ENCODE results near the gene CALM1.

The CALM1 gene

DNA sequence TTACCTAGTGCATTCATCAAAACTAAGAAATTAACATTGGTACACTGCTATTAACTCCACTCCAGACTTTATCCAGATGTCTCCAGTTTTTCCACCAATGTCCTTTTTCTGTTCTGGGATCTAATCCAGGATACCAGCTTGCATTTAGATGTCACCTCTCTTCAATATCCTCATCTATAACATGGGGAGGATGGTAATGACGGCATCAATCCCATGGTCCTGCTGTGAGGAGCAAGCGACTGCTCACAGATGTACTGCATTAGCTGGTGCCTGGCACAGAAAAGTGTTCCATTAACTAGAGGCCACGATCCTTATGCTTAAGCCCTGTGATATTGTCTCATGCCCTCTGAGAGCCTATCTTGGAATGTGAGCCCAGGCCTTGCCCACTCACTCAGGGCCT is 53.8 kb downstream of the CALM1 start:
- TF ChIP-seq, protein P1, sequence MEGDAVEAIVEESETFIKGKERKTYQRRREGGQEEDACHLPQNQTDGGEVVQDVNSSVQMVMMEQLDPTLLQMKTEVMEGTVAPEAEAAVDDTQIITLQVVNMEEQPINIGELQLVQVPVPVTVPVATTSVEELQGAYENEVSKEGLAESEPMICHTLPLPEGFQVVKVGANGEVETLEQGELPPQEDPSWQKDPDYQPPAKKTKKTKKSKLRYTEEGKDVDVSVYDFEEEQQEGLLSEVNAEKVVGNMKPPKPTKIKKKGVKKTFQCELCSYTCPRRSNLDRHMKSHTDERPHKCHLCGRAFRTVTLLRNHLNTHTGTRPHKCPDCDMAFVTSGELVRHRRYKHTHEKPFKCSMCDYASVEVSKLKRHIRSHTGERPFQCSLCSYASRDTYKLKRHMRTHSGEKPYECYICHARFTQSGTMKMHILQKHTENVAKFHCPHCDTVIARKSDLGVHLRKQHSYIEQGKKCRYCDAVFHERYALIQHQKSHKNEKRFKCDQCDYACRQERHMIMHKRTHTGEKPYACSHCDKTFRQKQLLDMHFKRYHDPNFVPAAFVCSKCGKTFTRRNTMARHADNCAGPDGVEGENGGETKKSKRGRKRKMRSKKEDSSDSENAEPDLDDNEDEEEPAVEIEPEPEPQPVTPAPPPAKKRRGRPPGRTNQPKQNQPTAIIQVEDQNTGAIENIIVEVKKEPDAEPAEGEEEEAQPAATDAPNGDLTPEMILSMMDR (IDR thresholded peaks at IDR 0.05; ENCODE audit: insufficient read depth, low read depth, low read length, missing control alignments): no peak
- no peak for DNase-seq (ENCODE audit: low read depth)

DNA sequence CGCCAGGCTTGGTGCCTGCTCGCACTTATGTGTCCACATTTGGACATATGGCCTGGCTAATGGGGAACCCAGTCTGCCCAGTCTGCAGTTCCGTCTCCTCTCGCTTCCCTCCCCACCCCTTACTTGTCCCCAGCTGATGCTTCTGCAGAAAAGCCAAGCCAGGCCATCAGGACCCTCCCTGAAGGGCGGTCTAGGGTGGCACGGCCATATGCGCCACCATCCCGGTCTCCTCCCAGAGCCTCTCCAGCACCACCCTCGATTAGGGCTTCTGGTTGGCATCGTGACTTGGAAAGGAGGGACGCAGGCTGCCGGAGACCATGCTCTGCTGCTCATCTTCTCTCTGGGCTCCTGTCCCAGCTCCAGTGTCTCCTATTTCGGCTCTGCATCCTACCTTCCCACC is 54.6 kb downstream of the CALM1 start:
- no peak for DNase-seq (ENCODE audit: low read depth)
- H3K4me3 ChIP-seq (ENCODE audit: low read length): no peak overlapping the region
- TF ChIP-seq, protein P1 (IDR thresholded peaks at IDR 0.05; ENCODE audit: insufficient read depth, low read depth, low read length, missing control alignments): no peak

More for the DNA sequence above, 53.8 kb downstream of the CALM1 start:
- H3K4me3 ChIP-seq (ENCODE audit: low read length): no peak overlapping the region

DNA sequence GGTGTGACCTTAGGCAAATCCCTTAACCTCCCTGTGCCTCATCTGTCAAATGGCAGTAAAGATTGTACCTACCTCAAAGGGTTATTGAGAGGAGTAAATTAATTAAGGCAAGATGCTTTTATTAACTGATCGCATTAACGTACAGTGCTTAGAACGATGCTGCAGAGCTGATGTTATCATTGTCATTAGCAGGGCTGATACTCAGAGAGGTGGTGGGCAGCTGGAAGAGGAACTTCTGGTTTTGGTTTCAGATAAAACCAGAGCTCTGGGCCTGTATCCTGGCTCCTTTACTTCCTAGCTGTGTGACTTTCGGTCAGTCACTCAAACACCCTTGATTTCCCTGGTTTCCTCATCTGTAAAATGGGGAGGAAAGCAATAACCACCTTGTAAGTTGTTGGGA is 55.1 kb downstream of the CALM1 start:
- TF ChIP-seq, protein P1 (IDR thresholded peaks at IDR 0.05; ENCODE audit: insufficient read depth, low read depth, low read length, missing control alignments): no peak
- H3K4me3 ChIP-seq (ENCODE audit: low read length): no peak overlapping the region
- DNase-seq (ENCODE audit: low read depth): no peak

DNA sequence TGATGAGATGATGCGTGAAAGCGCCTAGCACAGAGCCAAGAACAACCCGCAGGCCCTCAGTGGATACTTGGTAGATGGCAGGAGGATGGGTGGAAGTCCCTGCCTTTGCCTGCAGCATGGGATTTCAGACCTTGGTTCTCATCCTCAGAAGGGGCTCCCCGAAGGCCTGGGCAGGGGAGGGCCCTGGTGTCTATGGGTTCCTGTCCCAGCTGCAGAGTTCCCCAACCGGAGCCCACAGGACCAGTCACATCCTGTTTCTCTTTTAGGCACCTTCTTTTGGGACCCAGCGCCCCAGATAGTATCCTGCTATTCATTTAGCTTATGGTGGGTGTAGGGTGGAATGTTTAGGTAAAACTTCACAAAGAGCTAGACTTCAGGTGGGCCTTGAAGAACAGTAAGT is 55.5 kb downstream of the CALM1 start:
- DNase-seq (ENCODE audit: low read depth): no peak
- no peak overlapping the region for H3K4me3 ChIP-seq (ENCODE audit: low read length)
- TF ChIP-seq, protein P1 (IDR thresholded peaks at IDR 0.05; ENCODE audit: insufficient read depth, low read depth, low read length, missing control alignments): no peak

DNA sequence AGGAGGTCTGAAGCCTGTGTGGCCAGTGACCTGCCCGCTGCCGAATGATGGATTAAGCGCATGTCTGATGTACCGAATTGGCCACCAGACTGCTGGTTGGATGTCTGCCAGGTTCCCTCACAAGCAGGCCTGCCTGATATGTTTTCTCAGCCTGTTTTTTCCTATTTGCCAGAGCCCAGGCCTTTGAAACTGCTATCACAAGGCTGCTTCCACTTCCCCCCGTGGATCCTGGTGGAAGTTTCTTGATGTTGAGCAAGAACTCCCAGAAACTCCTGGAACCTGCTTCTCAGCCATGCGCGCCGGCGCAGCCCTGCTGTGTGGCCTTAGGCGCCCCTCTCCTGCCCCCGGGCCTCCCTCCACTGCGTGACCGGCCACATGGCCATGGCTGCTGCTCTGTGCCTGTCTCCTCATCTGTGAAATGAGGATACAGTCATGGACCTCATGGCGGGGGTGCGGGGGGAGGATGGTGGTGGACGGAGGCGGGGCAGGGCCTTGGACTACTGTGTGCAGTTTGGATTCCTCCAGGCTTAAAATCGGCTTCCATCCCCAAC is 56.6 kb downstream of the CALM1 start:
- no peak for DNase-seq (ENCODE audit: low read depth)
- TF ChIP-seq, protein P1 (IDR thresholded peaks at IDR 0.05; ENCODE audit: insufficient read depth, low read depth, low read length, missing control alignments): no peak
- H3K4me3 ChIP-seq (ENCODE audit: low read length): no peak overlapping the region

DNA sequence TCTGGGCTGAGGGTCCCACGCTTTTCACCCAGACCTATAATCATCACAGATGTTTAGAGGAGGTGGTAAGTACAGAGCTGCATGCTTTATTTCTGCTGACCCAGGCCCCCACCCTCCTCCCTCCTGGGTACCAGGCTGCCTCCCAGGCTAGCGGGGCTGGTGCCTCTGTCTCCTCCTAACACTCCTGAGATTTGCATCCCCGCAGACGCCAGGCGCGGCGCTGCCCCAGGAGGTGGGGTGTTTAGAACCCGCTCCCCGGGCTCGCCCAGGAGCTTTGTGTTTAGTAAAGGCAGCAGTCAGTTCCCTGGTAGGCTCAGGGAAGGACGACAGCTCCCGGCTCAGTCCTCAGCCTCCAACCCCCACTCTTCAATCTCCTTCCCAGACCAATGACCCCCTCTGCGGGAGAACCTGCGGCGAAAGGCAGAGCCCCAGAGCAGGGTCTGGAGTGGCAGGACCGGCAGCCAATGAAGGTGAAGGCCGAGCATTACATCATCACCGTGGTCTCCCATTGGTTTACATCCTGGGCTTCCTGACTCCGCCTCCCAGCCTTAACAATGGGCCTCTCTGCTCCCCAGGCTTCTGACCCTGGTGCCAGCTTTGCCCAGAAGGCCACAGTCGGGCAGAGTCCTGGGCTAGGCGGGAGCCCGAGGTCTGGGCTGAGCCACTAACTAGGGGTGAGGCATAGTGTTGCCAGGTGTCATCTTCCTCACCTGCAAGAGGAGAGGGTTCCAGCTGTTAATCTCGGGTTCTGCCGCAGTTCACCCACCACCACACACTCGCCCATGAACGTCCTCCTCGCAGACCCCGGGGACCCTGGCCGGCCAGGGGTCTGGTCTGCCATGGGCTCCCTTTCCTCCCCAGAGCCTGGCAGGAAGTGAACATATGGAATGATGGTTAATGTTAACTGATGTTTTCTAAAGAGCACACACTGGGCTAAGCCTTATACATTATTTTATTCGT is 57.5 kb downstream of the CALM1 start:
- H3K4me3 ChIP-seq (ENCODE audit: low read length): peak overlapping the region; percentile 36
- TF ChIP-seq, protein P1 (IDR thresholded peaks at IDR 0.05; ENCODE audit: insufficient read depth, low read depth, low read length, missing control alignments): no peak
- peak; percentile 85 for DNase-seq (ENCODE audit: low read depth)
